GM23338 (cell line): Measurements from ENCODE around the gene TSPAN33. TPM values are rescaled to one million over a fixed set of nuclear protein-coding genes. Genes with fewer than 3 reads are reported as not detected.

Experiments
- ATAC-seq: fragments of 200-7000 bp; cut with Tn5 transposase; 3 replicates; pipeline ENCODE4 v1.9.1; 2020
- DNase-seq: peaks from one replicate; pipeline ENCODE4 v3.0.0-alpha.2; 2015; ENCODE audit warnings: low spot score
- H2AFZ ChIP-seq: fragments of 200-600 bp; sonication (generic); 2 replicates; pipeline ENCODE4 v1.8.0; 2016; ENCODE audit warnings: antibody characterized with exemption, mild to moderate bottlenecking, moderate library complexity
- H3F3A ChIP-seq: fragments of 200-600 bp; sonication (generic); replicated peaks from 2 replicates; pipeline ENCODE4 v1.8.0; 2017; ENCODE audit warnings: antibody characterized with exemption, mixed run types, low read depth
- H3K27ac ChIP-seq: fragments of 200-600 bp; sonication (generic); 2 replicates; pipeline ENCODE4 v1.6.1; 2016; ENCODE audit warnings: low read depth
- H3K27me3 ChIP-seq: fragments of 200-600 bp; sonication (generic); 2 replicates; pipeline ENCODE4 v1.8.0; 2016; ENCODE audit warnings: mild to moderate bottlenecking, mixed run types, moderate library complexity; ENCODE audit not compliant: insufficient read depth
- H3K36me3 ChIP-seq: fragments of 200-600 bp; sonication (generic); 2 replicates; pipeline ENCODE4 v1.8.0; 2016; ENCODE audit warnings: mild to moderate bottlenecking; ENCODE audit not compliant: insufficient read depth
- H3K4me1 ChIP-seq: fragments of 200-600 bp; sonication (generic); 2 replicates; pipeline ENCODE4 v1.8.0; 2016; ENCODE audit warnings: mild to moderate bottlenecking, moderate library complexity; ENCODE audit not compliant: insufficient read depth
- H3K4me2 ChIP-seq: fragments of 200-600 bp; sonication (generic); 2 replicates; pipeline ENCODE4 v1.7.1; 2017; ENCODE audit warnings: mixed run types
- H3K4me3 ChIP-seq: fragments of 200-600 bp; sonication (generic); 2 replicates; pipeline ENCODE4 v1.6.1; 2016; ENCODE audit warnings: mixed run types
- H3K79me2 ChIP-seq: fragments of 200-600 bp; sonication (generic); replicated peaks from 2 replicates; pipeline ENCODE4 v1.8.0; 2017; ENCODE audit warnings: mild to moderate bottlenecking; ENCODE audit not compliant: insufficient read depth
- H3K9me2 ChIP-seq: fragments of 200-600 bp; sonication (generic); 2 replicates; pipeline ENCODE4 v1.8.0; 2017; ENCODE audit not compliant: insufficient read depth
- H4K20me1 ChIP-seq: fragments of 200-600 bp; sonication (generic); replicated peaks from 2 replicates; pipeline ENCODE4 v1.8.0; 2017; ENCODE audit warnings: mild to moderate bottlenecking; ENCODE audit not compliant: insufficient read depth
- H3K27ac Mint-ChIP-seq: 2 replicates; pipeline ENCODE4 v1.8.0; 2020; ENCODE audit warnings: inconsistent platforms, mild to moderate bottlenecking, moderate library complexity, mixed read lengths
- H3K27me3 Mint-ChIP-seq: 3 replicates; pipeline ENCODE4 v1.8.0; 2022; ENCODE audit warnings: low read depth, mild to moderate bottlenecking, moderate library complexity, mixed read lengths, inconsistent platforms; ENCODE audit not compliant: insufficient read depth, poor library complexity
- H3K36me3 Mint-ChIP-seq: 3 replicates; pipeline ENCODE4 v1.8.0; 2021; ENCODE audit warnings: low read depth, mild to moderate bottlenecking, inconsistent platforms, moderate library complexity, mixed read lengths
- H3K4me1 Mint-ChIP-seq: 3 replicates; pipeline ENCODE4 v1.8.0; 2020; ENCODE audit warnings: mild to moderate bottlenecking, inconsistent platforms, mixed read lengths
- H3K4me3 Mint-ChIP-seq: 3 replicates; pipeline ENCODE4 v1.8.0; 2021; ENCODE audit warnings: moderate library complexity, mild to moderate bottlenecking, inconsistent platforms, mixed read lengths
- H3K9me3 Mint-ChIP-seq: 3 replicates; pipeline ENCODE4 v1.8.0; 2020; ENCODE audit warnings: moderate library complexity, mild to moderate bottlenecking, inconsistent platforms, mixed read lengths
- CREB1 ChIP-seq: fragments of 250-450 bp; sonication (Bioruptor Pico); IDR thresholded peaks from 2 replicates; pipeline ENCODE4 v1.5.0; 2020; ENCODE audit warnings: low read depth, mild to moderate bottlenecking, moderate library complexity
- CTCF ChIP-seq, 2 experiments: fragments of 200-600 bp in 1 of 2; sonication (generic) in 1 of 2; conservative IDR thresholded peaks; 2 replicates each; pipeline versions ENCODE4 v1.5.1 to v1.6.1; 2016 to 2017; ENCODE audit warnings: antibody characterized with exemption in 2 of 2, low read depth in 2 of 2, mild to moderate bottlenecking in 2 of 2, moderate library complexity in 1 of 2
- EZH2 ChIP-seq: fragments of 200-600 bp; sonication (generic); IDR thresholded peaks from one replicate; pipeline ENCODE4 v1.8.0; 2017; ENCODE audit warnings: antibody characterized with exemption, mild to moderate bottlenecking, low read depth; ENCODE audit not compliant: unreplicated experiment
- NANOG ChIP-seq: IDR thresholded peaks from 2 replicates; pipeline ENCODE4 v1.6.1; 2016; ENCODE audit warnings: antibody characterized with exemption, borderline replicate concordance
- REST ChIP-seq: IDR thresholded peaks from one replicate; pipeline ENCODE4 v1.6.1; 2018; ENCODE audit warnings: antibody characterized with exemption; ENCODE audit not compliant: unreplicated experiment
- ZNF331 ChIP-seq: fragments of 250-450 bp; sonication (Bioruptor Pico); IDR thresholded peaks from 2 replicates; pipeline ENCODE4 v1.5.0; 2020; ENCODE audit warnings: low read depth, mild to moderate bottlenecking, moderate library complexity
- polyA plus RNA-seq: library from polyadenylated mRNA; unstranded; fragments of >200 nt; fragmentation: Nextera tagmentation; extraction: Ambion mirVana; gene quantifications from 2 replicates; pipeline ENCODE4 v1.2.1, GENCODE V29; 2016
- total RNA-seq: library from RNA; depleted of rRNA; stranded (reverse); fragments of >200 nt; shearing (Covaris generic); gene quantifications from 2 replicates; pipeline ENCODE4 v1.2.3, GENCODE V29; 2014
- TF ChIP-seq, protein P1 (sequence below): fragments of 250-450 bp; sonication (Bioruptor Pico); IDR thresholded peaks from 2 replicates; pipeline ENCODE4 v1.5.0; 2020; ENCODE audit warnings: mild to moderate bottlenecking, moderate library complexity

The TSPAN33 gene
- total and polyA plus RNA-seq, 2 experiments from 2014 or later: 17.6 to 51.5 TPM

- Histone ChIP-seq H3F3A (no peaks in the 10 kb centered on the region), H3K4me3 (peak overlapping the region; percentile 61), H3K79me2 (peaks cover 3% of the 10 kb centered on the region), H4K20me1 (no peaks in the 10 kb centered on the region), H3K27me3 (peaks cover 11% of the 10 kb centered on the region), H3K9me2 (no peaks in the 10 kb centered on the region), H3K27ac (no peak overlapping the region), H3K36me3 (no peaks in the 10 kb centered on the region), H2AFZ (peak overlapping the region; percentile 90), H3K4me2 (peak overlapping the region; percentile 99), H3K4me1 (peaks cover under 1% of the 10 kb centered on the region; the same call in 1 of the 2 replicates)
- H3K36me3 Mint-ChIP-seq: peaks cover 2% of the 10 kb centered on the region; the same call in 1 of the 3 replicates
- peak overlapping the region; percentile 85 for H3K4me3 Mint-ChIP-seq
- DNase-seq: peak; percentile 43
- H3K27me3 Mint-ChIP-seq: peaks cover 14% of the 10 kb centered on the region
- peaks cover 15% of the 10 kb centered on the region for H3K4me1 Mint-ChIP-seq
- no peaks in the 10 kb centered on the region; the same call in 2 of the 3 replicates for H3K9me3 Mint-ChIP-seq
- no peak overlapping the region for H3K27ac Mint-ChIP-seq
- peak; percentile 16 for ATAC-seq
- TF ChIP-seq CTCF (conservative IDR thresholded peaks at IDR 0.05; ENCODE audit: low read depth in 2 of 2) (peak; percentile 51 to 62), REST (no peak)
Observed at GRCh38 chr7:129144834-129145668, 544 bp downstream of the TSPAN33 start.

GRCh38 chr7:129146237-129146979 is 1.9 kb downstream of the TSPAN33 start:
- peak overlapping the region; percentile 85 for H3K4me3 Mint-ChIP-seq
- H3K27me3 Mint-ChIP-seq: peaks cover 14% of the 10 kb centered on the region
- no peaks in the 10 kb centered on the region for H3K36me3 ChIP-seq
- H3K4me1 Mint-ChIP-seq: peaks cover 26% of the 10 kb centered on the region
- H3K36me3 Mint-ChIP-seq: peaks cover 2% of the 10 kb centered on the region; the same call in 1 of the 3 replicates
- H3K4me3 ChIP-seq: no peak overlapping the region
- no peak overlapping the region for H3K4me2 ChIP-seq
- ATAC-seq (no peak), DNase-seq (no peak)
- no peaks in the 10 kb centered on the region for H3F3A ChIP-seq
- H3K27ac Mint-ChIP-seq: no peak overlapping the region
- peaks cover 11% of the 10 kb centered on the region for H3K27me3 ChIP-seq
- no peak overlapping the region for H2AFZ ChIP-seq
- peaks cover 7% of the 10 kb centered on the region for H3K4me1 ChIP-seq
- H3K9me3 Mint-ChIP-seq: no peaks in the 10 kb centered on the region
- H4K20me1 ChIP-seq: no peaks in the 10 kb centered on the region
- H3K79me2 ChIP-seq: peaks cover 3% of the 10 kb centered on the region
- H3K9me2 ChIP-seq: no peaks in the 10 kb centered on the region
- no peak overlapping the region for H3K27ac ChIP-seq
- TF ChIP-seq, protein P1, sequence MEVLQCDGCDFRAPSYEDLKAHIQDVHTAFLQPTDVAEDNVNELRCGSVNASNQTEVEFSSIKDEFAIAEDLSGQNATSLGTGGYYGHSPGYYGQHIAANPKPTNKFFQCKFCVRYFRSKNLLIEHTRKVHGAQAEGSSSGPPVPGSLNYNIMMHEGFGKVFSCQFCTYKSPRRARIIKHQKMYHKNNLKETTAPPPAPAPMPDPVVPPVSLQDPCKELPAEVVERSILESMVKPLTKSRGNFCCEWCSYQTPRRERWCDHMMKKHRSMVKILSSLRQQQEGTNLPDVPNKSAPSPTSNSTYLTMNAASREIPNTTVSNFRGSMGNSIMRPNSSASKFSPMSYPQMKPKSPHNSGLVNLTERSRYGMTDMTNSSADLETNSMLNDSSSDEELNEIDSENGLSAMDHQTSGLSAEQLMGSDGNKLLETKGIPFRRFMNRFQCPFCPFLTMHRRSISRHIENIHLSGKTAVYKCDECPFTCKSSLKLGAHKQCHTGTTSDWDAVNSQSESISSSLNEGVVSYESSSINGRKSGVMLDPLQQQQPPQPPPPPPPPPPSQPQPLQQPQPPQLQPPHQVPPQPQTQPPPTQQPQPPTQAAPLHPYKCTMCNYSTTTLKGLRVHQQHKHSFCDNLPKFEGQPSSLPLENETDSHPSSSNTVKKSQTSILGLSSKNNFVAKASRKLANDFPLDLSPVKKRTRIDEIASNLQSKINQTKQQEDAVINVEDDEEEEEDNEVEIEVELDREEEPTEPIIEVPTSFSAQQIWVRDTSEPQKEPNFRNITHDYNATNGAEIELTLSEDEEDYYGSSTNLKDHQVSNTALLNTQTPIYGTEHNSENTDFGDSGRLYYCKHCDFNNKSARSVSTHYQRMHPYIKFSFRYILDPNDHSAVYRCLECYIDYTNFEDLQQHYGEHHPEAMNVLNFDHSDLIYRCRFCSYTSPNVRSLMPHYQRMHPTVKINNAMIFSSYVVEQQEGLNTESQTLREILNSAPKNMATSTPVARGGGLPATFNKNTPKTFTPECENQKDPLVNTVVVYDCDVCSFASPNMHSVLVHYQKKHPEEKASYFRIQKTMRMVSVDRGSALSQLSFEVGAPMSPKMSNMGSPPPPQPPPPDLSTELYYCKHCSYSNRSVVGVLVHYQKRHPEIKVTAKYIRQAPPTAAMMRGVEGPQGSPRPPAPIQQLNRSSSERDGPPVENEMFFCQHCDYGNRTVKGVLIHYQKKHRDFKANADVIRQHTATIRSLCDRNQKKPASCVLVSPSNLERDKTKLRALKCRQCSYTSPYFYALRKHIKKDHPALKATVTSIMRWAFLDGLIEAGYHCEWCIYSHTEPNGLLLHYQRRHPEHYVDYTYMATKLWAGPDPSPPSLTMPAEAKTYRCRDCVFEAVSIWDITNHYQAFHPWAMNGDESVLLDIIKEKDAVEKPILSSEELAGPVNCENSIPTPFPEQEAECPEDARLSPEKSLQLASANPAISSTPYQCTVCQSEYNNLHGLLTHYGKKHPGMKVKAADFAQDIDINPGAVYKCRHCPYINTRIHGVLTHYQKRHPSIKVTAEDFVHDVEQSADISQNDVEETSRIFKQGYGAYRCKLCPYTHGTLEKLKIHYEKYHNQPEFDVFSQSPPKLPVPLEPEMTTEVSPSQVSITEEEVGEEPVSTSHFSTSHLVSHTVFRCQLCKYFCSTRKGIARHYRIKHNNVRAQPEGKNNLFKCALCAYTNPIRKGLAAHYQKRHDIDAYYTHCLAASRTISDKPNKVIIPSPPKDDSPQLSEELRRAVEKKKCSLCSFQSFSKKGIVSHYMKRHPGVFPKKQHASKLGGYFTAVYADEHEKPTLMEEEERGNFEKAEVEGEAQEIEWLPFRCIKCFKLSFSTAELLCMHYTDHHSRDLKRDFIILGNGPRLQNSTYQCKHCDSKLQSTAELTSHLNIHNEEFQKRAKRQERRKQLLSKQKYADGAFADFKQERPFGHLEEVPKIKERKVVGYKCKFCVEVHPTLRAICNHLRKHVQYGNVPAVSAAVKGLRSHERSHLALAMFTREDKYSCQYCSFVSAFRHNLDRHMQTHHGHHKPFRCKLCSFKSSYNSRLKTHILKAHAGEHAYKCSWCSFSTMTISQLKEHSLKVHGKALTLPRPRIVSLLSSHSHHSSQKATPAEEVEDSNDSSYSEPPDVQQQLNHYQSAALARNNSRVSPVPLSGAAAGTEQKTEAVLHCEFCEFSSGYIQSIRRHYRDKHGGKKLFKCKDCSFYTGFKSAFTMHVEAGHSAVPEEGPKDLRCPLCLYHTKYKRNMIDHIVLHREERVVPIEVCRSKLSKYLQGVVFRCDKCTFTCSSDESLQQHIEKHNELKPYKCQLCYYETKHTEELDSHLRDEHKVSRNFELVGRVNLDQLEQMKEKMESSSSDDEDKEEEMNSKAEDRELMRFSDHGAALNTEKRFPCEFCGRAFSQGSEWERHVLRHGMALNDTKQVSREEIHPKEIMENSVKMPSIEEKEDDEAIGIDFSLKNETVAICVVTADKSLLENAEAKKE (CRISPR knock-in tag): no peak
- no peak for TF ChIP-seq NANOG
- TF ChIP-seq ZNF331: no peak
- TF ChIP-seq CREB1 (CRISPR knock-in tag): no peak
- TF ChIP-seq EZH2: no peak
